ENCODE results near the gene MZT2A. TPM values are rescaled to one million over a fixed set of nuclear protein-coding genes. Genes with fewer than 3 reads are reported as not detected.
"Not testable (repeated sequence)": the region's sequence is repeated elsewhere in the genome, so short reads cannot be mapped to it uniquely, and the experiment has no call there.

Gene MZT2A
- total RNA-seq, 1 experiment from 2014 or later, result 86.9 TPM

- not testable (repeated sequence) for DNase-seq (ENCODE audit: low read depth)
Measured at GRCh38 chr2:131451265-131451949, 40.8 kb downstream of the MZT2A start.

DNA sequence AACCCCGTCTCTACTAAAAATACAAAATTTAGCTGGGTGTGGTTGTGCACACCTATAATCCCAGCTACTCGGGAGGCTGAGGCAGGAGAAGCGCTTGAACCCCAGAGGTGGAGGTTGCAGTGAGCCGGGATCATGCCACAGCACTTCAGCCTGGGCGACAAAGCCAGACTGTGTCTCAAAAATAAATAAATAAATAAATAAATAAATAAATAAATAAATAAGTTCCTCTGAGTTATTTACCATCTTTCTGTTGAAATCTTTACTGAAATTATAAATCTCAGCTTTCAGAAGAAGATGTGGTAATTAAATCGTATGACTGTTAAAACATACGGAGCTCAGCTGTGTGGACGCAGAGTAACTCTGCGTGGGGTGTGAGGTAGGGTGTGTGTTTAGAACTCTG is 44.2 kb downstream of the MZT2A start:
- DNase-seq (ENCODE audit: low read depth), result not testable (repeated sequence)

DNA sequence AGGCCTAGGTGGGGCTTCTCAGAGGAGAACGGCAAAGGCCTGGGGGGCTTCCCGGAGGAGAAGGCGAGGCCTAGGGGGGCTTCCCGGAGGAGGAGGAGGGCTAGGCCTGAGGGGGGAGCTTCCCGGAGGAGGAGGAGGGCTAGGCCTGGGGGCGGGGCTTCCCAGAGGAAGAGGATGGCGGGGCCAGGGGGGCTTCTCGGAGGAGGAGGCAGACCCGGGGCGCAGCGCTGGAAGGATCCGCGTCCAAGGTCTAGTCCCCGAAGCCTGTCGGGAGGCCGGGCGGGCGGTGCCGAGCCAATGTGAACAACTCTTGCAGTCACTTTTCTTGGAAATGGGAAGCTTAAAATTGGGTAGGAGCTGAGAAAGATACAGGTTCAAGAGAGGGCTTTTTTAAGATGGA is 46.3 kb downstream of the MZT2A start:
- no peak for DNase-seq (ENCODE audit: low read depth)

DNA sequence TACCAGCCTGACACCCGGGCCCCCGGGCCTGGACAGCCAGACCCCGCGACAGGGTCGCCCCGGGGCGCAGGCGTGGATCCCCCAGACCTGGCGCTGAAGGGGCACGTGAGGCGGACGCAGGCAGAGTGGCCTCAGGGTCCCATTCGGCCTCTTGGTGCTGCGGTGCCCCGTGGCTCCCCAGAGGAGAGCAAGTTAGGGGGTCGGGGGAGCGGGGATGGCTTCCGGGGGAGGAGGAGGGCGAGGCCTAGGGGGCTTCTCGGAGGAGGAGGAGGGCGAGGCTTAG is 46.7 kb downstream of the MZT2A start:
- not testable (repeated sequence) for DNase-seq (ENCODE audit: low read depth)

DNA sequence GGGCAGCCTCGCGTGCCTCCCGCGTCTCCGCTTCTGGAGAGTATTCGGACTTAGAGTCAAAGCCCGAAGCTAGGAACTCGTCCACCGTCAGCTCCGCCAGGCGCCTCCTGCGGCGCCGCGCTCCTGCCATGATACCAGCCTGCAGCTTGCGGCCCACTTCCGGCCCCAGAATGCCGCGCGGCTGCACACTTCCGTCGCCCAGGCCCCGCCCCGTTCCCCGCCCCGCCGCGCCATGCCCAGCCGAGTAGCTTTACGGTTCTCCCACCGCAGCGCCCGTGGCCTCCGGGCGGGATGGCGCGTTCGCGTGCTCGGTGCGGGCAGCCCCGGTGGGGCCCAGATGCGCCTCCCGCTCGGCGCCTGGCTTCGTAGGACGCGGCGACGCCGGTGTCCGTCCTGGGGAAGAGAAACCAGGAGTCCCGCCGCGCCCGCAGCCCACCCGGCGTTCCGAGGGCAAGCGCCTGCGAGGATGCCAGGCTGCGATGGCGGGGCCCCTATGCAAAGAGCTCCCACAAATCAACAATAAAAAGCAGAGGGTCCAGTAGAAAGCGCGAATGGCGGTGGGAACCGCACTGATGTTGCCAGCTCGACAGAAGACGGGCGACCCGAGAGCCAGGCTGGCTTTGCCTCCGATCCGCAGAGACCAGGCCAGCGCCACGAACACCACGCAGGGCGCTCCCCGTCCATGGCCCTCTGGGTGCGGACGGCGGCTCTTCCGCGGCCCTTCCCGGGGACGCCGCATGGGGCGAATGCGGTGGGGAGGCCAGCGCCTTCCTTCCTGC is 47.3 kb downstream of the MZT2A start:
- not testable (repeated sequence) for DNase-seq (ENCODE audit: low read depth)

- DNase-seq (ENCODE audit: low read depth), result not testable (repeated sequence)
Measured at GRCh38 chr2:131440742-131441468, 51.3 kb downstream of the MZT2A start.

Other genes starting within 250 kb of the MZT2A start
- gene RAB6D, start 128.2 kb downstream of the MZT2A start, total RNA-seq (2014; rRNA removed; shearing (Covaris generic)), result not detected in 2 replicates
- not detected in 2 replicates for gene TUBA3D, start 16.3 kb downstream of the MZT2A start, total RNA-seq (2014; rRNA removed; shearing (Covaris generic))
- gene CCDC74A, start 35.5 kb upstream of the MZT2A start, total RNA-seq (2014; rRNA removed; shearing (Covaris generic)), result 33.9 and 41.9 TPM in 2 replicates